Measurements from ENCODE around the gene B3GAT1.

B3GAT1 gene

DNA sequence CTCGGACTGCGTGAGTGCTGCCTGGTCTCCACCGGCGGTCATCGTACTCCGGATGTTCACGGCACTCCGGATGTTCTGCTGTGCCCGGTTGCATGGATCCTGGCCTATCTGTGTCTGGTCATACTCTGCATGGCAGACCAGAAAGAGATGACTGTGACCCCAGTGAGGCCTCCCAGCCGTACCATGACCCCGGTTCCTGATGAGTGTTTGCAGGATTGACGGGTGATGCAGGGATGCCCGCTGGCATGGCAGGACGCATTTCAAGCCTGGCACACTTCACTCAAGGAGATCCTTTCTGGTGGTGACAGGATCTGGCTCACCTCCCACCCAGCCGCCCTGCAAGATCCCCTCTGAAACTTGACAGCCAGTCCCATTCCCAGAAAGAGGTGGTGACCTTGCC lies 74.0 kb downstream of the B3GAT1 start:
- no peak overlapping the region for H3K27ac ChIP-seq
- TF ChIP-seq, protein P1, sequence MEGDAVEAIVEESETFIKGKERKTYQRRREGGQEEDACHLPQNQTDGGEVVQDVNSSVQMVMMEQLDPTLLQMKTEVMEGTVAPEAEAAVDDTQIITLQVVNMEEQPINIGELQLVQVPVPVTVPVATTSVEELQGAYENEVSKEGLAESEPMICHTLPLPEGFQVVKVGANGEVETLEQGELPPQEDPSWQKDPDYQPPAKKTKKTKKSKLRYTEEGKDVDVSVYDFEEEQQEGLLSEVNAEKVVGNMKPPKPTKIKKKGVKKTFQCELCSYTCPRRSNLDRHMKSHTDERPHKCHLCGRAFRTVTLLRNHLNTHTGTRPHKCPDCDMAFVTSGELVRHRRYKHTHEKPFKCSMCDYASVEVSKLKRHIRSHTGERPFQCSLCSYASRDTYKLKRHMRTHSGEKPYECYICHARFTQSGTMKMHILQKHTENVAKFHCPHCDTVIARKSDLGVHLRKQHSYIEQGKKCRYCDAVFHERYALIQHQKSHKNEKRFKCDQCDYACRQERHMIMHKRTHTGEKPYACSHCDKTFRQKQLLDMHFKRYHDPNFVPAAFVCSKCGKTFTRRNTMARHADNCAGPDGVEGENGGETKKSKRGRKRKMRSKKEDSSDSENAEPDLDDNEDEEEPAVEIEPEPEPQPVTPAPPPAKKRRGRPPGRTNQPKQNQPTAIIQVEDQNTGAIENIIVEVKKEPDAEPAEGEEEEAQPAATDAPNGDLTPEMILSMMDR (IDR thresholded peaks at IDR 0.05): no peak
- no peak for TF ChIP-seq ZFX (IDR thresholded peaks at IDR 0.05; ENCODE audit: borderline replicate concordance)

DNA sequence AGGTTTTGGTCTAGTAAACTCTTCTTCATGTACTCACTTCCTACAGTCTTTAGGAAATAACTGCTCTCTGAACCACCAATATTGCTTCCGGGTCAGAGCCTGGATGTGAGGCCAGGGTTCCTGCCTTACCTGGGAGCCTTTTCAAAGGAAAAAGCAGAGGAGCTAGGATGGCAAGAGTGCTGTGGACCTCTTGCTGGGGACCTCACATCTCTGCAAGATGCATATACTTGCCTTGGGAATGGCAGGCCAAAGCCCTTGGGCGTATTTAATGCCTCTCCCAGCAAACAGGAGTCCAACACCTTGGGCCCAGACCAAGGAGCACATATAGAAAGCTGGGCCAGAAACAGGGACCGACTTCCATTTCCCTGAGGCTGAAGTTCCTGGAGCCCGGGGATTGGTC lies 75.0 kb downstream of the B3GAT1 start:
- TF ChIP-seq, protein P1 (IDR thresholded peaks at IDR 0.05): no peak
- TF ChIP-seq ZFX (IDR thresholded peaks at IDR 0.05; ENCODE audit: borderline replicate concordance): no peak

DNA sequence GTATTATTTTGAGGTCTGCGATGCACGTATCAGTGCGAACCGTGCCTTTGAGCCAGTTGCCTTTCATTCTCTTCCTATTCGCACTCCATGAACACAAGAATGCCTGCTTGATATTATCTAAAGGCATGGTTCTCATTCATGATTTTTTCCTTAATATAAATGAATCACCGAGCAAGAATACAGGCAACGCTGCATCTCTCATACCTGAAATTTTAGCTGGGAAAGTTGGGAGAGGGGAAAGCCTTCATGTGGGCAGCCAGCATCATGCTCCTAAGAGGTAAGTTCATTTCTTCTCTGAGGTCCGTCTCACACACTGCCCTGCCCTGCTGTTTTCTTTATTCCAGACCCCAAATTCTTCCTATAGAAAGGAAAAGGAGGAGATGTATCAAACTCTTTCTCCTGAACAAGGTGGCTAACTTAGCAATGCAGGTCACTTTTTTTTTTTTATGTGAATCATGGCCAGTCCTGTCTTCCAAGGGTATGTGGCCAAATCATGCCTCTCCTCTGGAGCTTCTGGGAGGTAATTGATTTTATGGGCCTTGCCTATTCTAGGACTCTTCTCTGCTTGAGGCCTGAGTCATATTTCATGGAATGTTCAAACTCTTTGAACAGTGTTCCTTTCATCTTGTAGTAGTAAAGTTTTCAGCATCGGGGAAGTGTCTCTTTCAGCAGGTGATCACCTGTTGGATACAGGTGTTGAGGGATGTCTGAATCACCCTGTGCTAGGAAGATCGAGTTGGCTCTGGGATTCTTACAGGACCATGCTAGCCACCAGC lies 77.1 kb downstream of the B3GAT1 start:
- no peak overlapping the region for H3K27ac ChIP-seq
- TF ChIP-seq, protein P1 (IDR thresholded peaks at IDR 0.05): no peak
- no peak for TF ChIP-seq ZFX (IDR thresholded peaks at IDR 0.05; ENCODE audit: borderline replicate concordance)

More for the DNA sequence above, 75.0 kb downstream of the B3GAT1 start:
- H3K27ac ChIP-seq: no peak overlapping the region

DNA sequence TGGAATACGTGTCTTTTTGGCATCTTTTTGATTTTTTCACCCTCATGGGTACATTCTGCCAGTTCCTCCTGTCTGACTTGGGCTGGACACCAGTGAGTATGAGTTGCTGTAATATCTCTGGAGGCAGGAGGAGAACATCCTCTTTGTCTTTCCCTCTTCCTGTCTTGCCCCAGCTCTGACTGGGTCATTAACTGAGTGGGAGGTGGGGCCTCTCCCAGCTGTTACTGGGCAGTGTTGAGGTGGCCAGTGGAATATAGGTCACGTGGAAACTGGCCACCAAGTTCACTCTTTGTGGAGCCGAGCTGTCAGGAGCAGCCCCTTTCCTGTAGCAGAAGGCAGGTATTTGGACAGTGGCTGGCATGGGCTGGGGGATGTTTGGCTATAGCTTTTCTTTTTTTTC lies 78.1 kb downstream of the B3GAT1 start:
- no peak for TF ChIP-seq ZFX (IDR thresholded peaks at IDR 0.05; ENCODE audit: borderline replicate concordance)
- TF ChIP-seq, protein P1 (IDR thresholded peaks at IDR 0.05): no peak
- no peak overlapping the region for H3K27ac ChIP-seq

DNA sequence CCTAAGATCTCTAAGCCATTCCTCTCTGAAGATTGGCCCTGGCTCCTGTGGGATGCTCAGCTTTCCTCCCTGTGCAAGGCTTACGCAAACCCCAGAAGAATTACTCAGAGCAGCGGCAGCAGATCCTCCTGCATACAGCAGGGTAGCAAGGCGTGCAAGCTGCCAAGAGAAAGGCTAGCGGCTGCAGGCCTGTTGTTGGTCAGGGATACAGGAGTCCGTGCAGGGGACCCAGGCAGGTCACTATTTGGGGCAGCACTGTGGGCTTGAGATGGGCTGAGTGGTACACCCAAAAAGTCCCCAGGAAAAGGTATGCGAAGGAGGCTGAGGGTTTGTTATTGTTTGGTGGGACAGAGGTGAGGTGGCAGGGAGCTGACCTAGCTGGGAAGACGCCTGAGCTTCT lies 78.7 kb downstream of the B3GAT1 start:
- no peak for TF ChIP-seq ZFX (IDR thresholded peaks at IDR 0.05; ENCODE audit: borderline replicate concordance)
- TF ChIP-seq, protein P1 (IDR thresholded peaks at IDR 0.05): no peak
- no peak overlapping the region for H3K27ac ChIP-seq

DNA sequence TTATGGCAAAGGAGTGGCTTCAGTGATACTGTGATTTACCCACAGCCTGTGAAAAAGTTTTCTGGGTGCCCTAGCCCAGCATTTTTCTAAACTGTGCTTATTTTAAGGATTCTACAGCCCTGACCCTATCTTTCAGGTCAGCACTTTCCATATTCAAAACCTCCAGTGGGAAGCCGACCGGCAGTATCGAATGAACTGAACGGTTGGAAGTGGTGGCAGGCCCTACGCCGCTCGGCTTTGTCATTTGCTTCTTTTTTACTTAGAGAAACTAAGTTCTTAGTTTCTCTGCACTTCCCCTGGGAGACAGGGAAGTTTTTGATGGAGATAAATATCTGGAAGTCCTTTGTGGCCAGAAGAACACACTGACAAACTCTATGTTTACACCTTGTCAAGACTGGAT lies 79.3 kb downstream of the B3GAT1 start:
- H3K27ac ChIP-seq: no peak overlapping the region
- TF ChIP-seq, protein P1 (IDR thresholded peaks at IDR 0.05): no peak
- no peak for TF ChIP-seq ZFX (IDR thresholded peaks at IDR 0.05; ENCODE audit: borderline replicate concordance)

DNA sequence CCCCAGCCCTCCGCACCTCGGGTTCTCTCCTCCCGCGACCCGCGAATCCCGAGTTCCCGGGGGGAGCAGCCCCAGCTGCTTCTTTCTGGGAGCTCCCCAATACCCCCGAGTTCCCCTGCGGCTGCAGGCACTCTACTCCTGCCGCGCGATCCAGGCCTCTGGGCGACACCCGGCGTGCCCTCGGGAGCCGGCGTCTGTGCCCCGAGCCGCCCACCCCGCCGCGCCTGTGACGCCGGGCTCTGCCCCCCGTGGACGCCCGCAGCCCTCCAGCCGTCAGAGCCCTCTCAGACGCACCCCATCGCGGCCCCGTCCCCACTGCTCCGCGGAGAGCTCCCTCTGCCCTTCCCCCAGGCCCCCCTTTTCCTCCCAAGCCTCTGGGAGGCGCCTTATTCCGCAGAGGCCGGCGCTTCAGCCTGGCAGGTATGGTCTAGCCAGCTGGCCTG lies 79.8 kb downstream of the B3GAT1 start:
- no peak overlapping the region for H3K27ac ChIP-seq
- no peak for TF ChIP-seq ZFX (IDR thresholded peaks at IDR 0.05; ENCODE audit: borderline replicate concordance)
- TF ChIP-seq, protein P1 (IDR thresholded peaks at IDR 0.05): no peak
